Glutamatergic neuron (in vitro differentiated cells): ENCODE measurements around the gene RAB13. TPM values are rescaled to one million over a fixed set of nuclear protein-coding genes. Genes with fewer than 3 reads are reported as not detected.

ENCODE experiments used
- DNase-seq: peaks from one replicate; pipeline ENCODE4 v3.0.0; 2022
- H3K27ac Mint-ChIP-seq: one replicate; pipeline ENCODE4 v1.8.0; 2020; ENCODE audit warnings: mild to moderate bottlenecking, mixed read lengths, inconsistent platforms; ENCODE audit not compliant: unreplicated experiment
- H3K27me3 Mint-ChIP-seq: one replicate; pipeline ENCODE4 v1.8.0; 2020; ENCODE audit warnings: mild to moderate bottlenecking, moderate library complexity, mixed read lengths, inconsistent platforms; ENCODE audit not compliant: unreplicated experiment
- H3K36me3 Mint-ChIP-seq: one replicate; pipeline ENCODE4 v1.8.0; 2020; ENCODE audit warnings: mild to moderate bottlenecking, mixed read lengths, inconsistent platforms; ENCODE audit not compliant: unreplicated experiment
- H3K4me1 Mint-ChIP-seq: one replicate; pipeline ENCODE4 v1.8.0; 2020; ENCODE audit warnings: mild to moderate bottlenecking, low read depth, mixed read lengths, inconsistent platforms; ENCODE audit not compliant: unreplicated experiment
- H3K4me3 Mint-ChIP-seq: one replicate; pipeline ENCODE4 v1.8.0; 2020; ENCODE audit warnings: mild to moderate bottlenecking, mixed read lengths, inconsistent platforms; ENCODE audit not compliant: unreplicated experiment
- H3K9me3 Mint-ChIP-seq: one replicate; pipeline ENCODE4 v1.8.0; 2020; ENCODE audit warnings: mild to moderate bottlenecking, moderate library complexity, mixed read lengths, inconsistent platforms; ENCODE audit not compliant: unreplicated experiment
- total RNA-seq: library from RNA; stranded (reverse); fragmentation: NEBNext Ultra II Directional; extraction: Animal tissue kit (Norgen Biotek cat#: 25700); gene quantifications from one replicate; pipeline ENCODE4 v1.2.1, GENCODE V29; 2021; ENCODE audit not compliant: unreplicated experiment
- TF ChIP-seq, protein P1 (sequence below): fragments of 200-600 bp; sonication (generic); IDR thresholded peaks from one replicate; pipeline ENCODE4 v1.5.0; 2021; ENCODE audit not compliant: partially characterized antibody, unreplicated experiment

RAB13 gene
- total RNA-seq, 1 donor from 2014 or later, result 29.9 TPM

DNA sequence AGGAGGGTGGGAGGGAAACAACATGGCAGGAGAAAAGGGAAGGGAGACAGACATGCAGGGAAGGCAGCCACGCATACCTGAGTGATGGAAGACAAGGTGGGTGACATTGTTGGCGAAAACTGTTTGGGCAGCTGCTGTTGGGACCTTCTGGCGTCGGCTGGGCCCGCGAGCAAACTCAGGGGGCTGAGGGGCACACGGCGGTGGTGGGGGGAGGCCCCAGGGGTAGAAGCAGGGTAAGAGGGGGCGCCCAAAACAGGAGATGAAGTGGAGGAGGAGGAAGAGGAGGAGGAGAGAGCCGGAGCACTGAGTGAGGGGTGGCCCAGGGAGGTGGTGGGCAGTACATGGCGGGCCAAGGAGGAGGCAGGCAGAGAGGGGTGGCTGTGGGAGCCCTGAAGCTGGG, 35.0 kb downstream of the RAB13 start:
- H3K36me3 Mint-ChIP-seq, result no peaks in the 10 kb centered on the region

DNA sequence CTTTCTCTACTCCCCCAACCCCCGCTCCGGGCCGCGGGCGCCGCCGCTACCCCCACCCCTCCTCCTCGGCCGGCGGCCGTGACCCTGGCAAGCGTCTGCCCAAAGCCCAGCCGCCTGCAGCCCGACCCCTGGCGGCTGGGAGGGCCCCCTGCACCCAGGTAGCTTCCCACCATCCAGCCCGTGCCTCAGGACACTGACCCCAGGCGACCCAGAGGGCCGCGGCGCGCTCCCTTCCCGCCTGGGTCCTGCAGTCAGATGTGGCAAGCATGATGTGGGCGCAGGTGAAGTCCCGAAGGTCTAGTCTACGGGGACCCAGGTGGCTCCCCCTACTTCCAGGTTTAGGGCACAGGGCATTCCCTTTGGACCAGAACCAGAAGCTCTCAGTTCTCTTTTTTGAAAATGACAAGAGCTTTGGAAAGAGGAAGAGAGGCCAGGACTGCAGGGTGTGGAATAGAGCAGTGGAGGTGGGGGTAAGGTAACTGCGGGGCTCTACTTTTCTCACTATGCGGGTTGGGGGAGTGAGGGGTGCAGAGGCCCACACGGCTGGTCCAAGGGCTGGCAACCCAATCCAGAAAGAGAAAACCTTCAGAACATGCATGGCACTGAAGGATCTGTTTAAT, 39.4 kb downstream of the RAB13 start, which contains the start of gene DENND4B:
TSS of gene DENND4B (minus strand) at position 97 of the 620 bp plus-strand sequence. CDS start 2,344 bp downstream, outside the sequence.
- TF ChIP-seq, protein P1, sequence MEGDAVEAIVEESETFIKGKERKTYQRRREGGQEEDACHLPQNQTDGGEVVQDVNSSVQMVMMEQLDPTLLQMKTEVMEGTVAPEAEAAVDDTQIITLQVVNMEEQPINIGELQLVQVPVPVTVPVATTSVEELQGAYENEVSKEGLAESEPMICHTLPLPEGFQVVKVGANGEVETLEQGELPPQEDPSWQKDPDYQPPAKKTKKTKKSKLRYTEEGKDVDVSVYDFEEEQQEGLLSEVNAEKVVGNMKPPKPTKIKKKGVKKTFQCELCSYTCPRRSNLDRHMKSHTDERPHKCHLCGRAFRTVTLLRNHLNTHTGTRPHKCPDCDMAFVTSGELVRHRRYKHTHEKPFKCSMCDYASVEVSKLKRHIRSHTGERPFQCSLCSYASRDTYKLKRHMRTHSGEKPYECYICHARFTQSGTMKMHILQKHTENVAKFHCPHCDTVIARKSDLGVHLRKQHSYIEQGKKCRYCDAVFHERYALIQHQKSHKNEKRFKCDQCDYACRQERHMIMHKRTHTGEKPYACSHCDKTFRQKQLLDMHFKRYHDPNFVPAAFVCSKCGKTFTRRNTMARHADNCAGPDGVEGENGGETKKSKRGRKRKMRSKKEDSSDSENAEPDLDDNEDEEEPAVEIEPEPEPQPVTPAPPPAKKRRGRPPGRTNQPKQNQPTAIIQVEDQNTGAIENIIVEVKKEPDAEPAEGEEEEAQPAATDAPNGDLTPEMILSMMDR, result peak; percentile 96
- Mint-ChIP-seq H3K27ac (peak within 1 kb of the TSS; percentile 84), H3K36me3 (no peaks in the 10 kb centered on the region), H3K4me1 (peaks cover 3% of the 10 kb centered on the region), H3K27me3 (peaks cover 3% of the 10 kb centered on the region), H3K4me3 (peak within 1 kb of the TSS; percentile 89), H3K9me3 (peaks cover 7% of the 10 kb centered on the region)
- DNase-seq, result peak; percentile 89

More for the DNA sequence above, 35.0 kb downstream of the RAB13 start:
- H3K9me3 Mint-ChIP-seq, result peaks cover 3% of the 10 kb centered on the region
- TF ChIP-seq, protein P1, result no peak
- peaks cover 6% of the 10 kb centered on the region for H3K27me3 Mint-ChIP-seq
- no peak overlapping the region for H3K4me3 Mint-ChIP-seq
- peaks cover 13% of the 10 kb centered on the region for H3K4me1 Mint-ChIP-seq
- DNase-seq, result no peak
- peak overlapping the region; percentile 31 for H3K27ac Mint-ChIP-seq

DNA sequence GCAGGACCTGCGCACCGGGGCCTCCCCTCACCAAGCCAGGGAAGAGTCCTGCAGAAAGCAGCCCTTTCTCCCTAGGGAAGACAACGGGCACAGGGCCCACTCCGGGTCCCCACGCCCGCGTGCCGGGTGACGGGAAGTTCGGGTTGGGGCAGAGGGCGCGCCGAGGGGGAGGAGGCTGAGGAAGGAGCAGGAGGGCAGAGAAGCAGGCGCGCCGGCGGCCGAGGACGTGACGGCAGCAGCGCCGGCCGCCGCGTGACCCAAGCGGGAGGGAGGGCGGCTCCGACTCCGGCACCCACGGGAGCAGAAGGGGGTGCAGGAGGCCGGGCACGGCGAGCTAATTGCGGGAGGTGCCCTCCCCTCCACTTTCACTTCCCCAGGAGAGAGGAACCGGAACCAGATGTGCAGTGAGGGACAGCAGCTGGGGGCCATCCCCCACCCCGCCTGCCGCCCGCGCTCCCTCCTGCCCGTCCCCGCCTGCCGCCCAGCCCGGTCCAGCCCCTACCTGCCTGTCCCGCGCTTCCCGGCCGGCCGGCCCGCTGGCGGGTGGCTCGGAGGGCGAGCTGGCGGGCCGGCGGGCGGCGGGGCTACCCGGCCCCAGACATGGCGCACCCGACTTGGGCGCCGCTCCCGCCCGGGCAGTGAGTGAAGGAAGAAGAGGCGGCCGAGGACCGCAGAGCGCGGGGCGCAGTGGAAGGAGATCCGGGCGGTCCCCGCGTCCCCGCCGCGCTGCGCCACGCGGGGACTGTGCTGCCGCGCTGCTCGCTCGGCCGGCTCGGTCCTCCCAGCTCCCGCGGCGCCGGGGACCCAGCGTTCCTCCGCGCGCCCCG, 40.1 kb downstream of the RAB13 start:
- peak overlapping the region; percentile 89 for H3K4me3 Mint-ChIP-seq
- peaks cover 3% of the 10 kb centered on the region for H3K4me1 Mint-ChIP-seq
- H3K9me3 Mint-ChIP-seq, result peaks cover 7% of the 10 kb centered on the region
- H3K36me3 Mint-ChIP-seq, result no peaks in the 10 kb centered on the region
- peak overlapping the region; percentile 84 for H3K27ac Mint-ChIP-seq
- DNase-seq, result peak; percentile 71
- peaks cover 3% of the 10 kb centered on the region for H3K27me3 Mint-ChIP-seq
- TF ChIP-seq, protein P1, result no peak

DNA sequence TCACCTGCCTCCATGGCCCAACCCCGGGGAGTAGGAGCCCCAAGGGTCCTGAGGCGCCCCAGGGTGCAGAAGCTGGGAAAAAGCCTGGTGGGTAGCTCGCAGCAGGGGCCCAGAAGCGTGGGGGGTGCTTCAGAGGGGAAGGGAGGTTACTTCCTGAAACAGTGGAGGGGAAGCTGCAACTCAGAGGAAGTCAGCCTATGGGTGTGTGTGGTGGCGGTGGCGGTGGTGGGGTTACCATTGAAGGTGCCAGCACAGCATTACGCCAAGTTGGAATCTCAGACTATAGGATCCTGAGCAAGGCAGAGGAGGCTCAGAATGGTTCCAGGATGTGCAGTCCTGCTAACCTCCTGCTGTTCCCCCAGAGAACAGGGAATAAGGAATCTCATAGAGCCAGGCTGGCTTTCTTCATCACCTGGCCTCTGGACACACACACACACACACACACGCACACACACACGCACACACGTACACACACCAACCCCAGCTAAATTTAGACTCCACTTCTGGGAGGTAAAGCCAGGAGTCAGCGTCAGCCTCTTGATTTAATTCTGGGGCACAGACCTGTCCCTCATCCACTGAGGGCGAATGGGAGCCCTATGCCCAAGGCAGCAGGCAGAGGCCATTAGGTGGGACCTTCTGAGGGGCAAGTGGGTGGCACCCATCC, 40.9 kb downstream of the RAB13 start:
- DNase-seq, result no peak
- peak overlapping the region; percentile 84 for H3K27ac Mint-ChIP-seq
- TF ChIP-seq, protein P1, result no peak

More for the DNA sequence above, 40.9 kb downstream of the RAB13 start:
- no peaks in the 10 kb centered on the region for H3K36me3 Mint-ChIP-seq
- H3K4me1 Mint-ChIP-seq, result peaks cover 3% of the 10 kb centered on the region
- H3K4me3 Mint-ChIP-seq, result peak overlapping the region; percentile 89
- peaks cover 7% of the 10 kb centered on the region for H3K9me3 Mint-ChIP-seq
- peaks cover 6% of the 10 kb centered on the region for H3K27me3 Mint-ChIP-seq
